Central memory CD8-positive, alpha-beta T cell (primary cell): Measurements from ENCODE around the gene CLIC5.

Experiments used
- ATAC-seq: fragments of 150-1000 bp; cut with Tn5 transposase; replicated peaks from 2 replicates; pipeline ENCODE4 v1.10.0; 2022; ENCODE audit warnings: mild to moderate bottlenecking, moderate FRiP score, moderate number of reproducible peaks; ENCODE audit not compliant: poor library complexity, severe bottlenecking; ENCODE audit errors: extremely low read depth
- DNase-seq, 2 donors: peaks; one replicate each; pipeline ENCODE4 v3.0.0; 2021; ENCODE audit warnings: low spot score in 2 of 2
- H3K27ac Mint-ChIP-seq: one replicate; pipeline ENCODE4 v1.8.0; 2022; ENCODE audit warnings: low read depth, mild to moderate bottlenecking, moderate library complexity, mixed read lengths
- H3K27me3 Mint-ChIP-seq: one replicate; pipeline ENCODE4 v1.8.0; 2022; ENCODE audit warnings: mixed read lengths
- H3K36me3 Mint-ChIP-seq: one replicate; pipeline ENCODE4 v1.8.0; 2022; ENCODE audit warnings: mild to moderate bottlenecking, moderate library complexity, mixed read lengths; ENCODE audit not compliant: insufficient read depth
- H3K4me1 Mint-ChIP-seq: one replicate; pipeline ENCODE4 v1.8.0; 2022; ENCODE audit warnings: mixed read lengths
- H3K4me3 Mint-ChIP-seq: one replicate; pipeline ENCODE4 v1.8.0; 2022; ENCODE audit warnings: mild to moderate bottlenecking, moderate library complexity, mixed read lengths
- H3K9me3 Mint-ChIP-seq: one replicate; pipeline ENCODE4 v1.8.0; 2022; ENCODE audit warnings: mixed read lengths

The CLIC5 gene

DNA sequence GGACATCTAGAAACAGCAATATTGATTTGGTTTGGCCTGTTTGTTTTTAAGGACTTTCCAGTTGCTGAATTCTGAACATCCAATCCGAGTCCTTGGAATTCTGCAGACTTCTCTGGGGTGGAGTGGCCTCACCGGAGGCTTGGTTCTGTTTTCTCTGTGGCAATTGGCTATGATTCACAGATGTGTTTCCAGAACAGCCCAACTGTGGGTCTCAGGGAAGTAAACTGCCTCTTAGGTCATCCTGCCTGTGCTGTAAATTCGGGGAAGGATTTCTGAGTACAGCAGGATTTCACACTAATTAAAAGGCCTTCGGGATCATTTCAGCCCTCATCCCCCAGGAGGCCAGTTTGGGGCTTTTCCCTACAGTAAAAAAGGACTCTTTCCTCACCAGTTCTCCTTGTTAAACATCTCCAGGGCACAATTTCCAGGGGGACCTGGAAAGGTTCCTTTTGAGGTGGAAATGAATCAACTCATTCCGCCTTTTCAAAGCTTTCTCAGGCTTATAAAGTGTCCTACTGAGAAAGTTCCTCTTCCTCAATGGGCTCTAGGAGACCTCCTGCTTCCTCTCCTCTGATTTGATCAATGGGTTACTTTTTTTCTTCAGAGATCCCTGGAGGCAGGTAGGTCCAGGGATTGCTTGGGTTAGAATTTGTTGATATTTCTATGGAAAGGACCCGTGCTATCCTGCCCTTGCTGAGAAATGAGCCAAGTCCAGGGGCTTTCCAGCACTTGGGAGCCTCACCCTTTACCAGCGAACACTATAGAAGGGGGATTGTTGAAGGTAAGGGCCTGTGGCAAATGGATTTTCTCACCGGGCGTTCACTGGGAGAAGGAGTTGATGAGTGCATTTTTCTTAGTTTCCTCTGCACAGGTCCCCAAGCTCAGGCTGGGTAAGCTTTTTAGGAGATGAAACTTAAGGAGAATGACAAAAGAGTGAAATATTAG, 114.6 kb downstream of the CLIC5 start:
- Mint-ChIP-seq H3K9me3 (no peaks in the 10 kb centered on the region), H3K36me3 (no peaks in the 10 kb centered on the region), H3K4me1 (peaks cover 7% of the 10 kb centered on the region), H3K27me3 (no peaks in the 10 kb centered on the region), H3K4me3 (no peak overlapping the region), H3K27ac (no peak overlapping the region)
- ATAC-seq (no peak), DNase-seq (no peak)

DNA sequence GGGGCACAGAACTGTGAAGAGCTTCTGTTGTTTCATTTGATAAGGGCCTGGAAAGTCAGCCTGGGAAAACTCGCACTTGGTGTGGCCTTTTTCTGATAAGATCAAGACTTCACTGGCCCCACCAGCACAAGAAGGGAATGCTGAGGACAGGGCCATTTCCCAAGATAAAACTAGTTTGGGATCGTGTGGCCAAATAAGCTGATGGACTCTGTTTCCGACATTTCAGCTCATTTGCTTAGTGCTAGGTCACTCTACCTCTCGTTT, 116.0 kb downstream of the CLIC5 start:
- H3K27me3 Mint-ChIP-seq: no peaks in the 10 kb centered on the region
- no peaks in the 10 kb centered on the region for H3K9me3 Mint-ChIP-seq
- no peak for ATAC-seq
- H3K27ac Mint-ChIP-seq: no peak overlapping the region
- no peak for DNase-seq
- no peak overlapping the region for H3K4me3 Mint-ChIP-seq
- H3K4me1 Mint-ChIP-seq: peaks cover 14% of the 10 kb centered on the region
- peaks cover 2% of the 10 kb centered on the region for H3K36me3 Mint-ChIP-seq

DNA sequence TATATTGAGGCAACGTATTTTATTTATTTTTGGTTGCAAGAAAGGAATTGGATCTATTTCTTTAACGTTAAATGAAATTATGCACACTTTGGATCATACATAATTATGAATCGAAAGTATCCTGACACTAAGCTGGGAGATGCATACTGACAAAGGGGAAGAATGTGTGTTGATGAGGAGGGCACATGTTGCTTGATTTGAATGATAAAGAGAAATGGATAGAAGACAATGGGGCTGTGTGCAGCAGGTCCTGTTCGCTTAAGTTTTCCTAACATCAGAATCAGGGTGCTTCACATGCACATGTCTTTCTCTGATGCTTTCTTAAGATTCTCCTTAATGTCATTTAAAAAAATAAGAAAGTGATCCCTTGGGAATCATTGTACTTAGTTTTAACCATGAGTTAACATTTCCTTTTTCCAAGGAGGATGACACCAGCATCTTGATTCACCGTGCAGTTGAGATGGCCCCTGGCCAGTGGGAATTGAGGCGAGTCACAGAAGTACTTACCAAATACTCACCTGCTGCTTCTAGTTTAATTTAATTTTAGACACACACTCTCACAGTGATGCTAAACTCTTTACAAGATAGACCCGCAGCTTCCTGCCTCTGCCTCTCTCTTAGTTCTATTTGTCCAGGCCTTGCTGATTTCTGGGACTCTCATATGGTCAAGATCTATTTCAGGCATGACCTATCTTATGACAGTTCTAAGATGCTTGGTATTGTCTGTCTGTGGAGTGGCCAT, 116.5 kb downstream of the CLIC5 start:
- Mint-ChIP-seq H3K27me3 (no peaks in the 10 kb centered on the region), H3K27ac (no peak overlapping the region), H3K9me3 (no peaks in the 10 kb centered on the region), H3K4me1 (peaks cover 14% of the 10 kb centered on the region), H3K36me3 (peaks cover 2% of the 10 kb centered on the region), H3K4me3 (no peak overlapping the region)
- ATAC-seq: no peak
- no peak for DNase-seq

DNA sequence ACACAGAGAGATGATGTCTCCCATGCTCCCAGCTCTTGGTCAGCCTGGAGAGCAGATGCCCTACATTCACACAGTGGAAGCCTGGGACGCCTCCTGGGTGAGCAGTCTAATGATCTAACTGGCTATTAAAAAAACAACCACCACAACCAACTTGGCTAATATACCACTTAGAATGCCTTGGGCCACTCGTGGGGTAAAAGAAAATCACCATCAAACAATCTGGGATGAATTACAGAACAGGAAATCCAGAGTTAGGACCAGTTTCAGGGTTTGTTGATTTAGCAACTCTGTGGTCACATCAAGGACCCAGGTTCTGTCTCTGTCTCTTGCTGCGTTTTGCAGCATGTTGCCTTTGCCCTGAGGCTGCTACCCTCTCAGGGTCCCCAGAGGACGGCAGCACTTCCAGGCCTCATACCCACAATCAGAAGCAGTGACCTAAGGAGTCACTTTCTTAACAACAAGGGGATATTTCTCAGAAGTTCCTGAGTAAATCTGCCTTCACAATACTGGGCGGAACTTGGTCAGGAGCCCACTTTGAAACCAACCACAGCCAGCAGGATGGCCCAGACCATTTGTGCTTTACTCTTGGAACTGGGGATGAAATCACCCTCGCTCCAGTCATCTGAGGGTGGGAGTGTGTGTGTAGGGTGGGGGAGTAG, 118.7 kb downstream of the CLIC5 start:
- H3K4me1 Mint-ChIP-seq: peaks cover 14% of the 10 kb centered on the region
- H3K4me3 Mint-ChIP-seq: no peak overlapping the region
- no peak for DNase-seq
- ATAC-seq: no peak
- peak overlapping the region; percentile 44 for H3K27ac Mint-ChIP-seq
- H3K36me3 Mint-ChIP-seq: peaks cover 2% of the 10 kb centered on the region
- H3K9me3 Mint-ChIP-seq: no peaks in the 10 kb centered on the region
- no peaks in the 10 kb centered on the region for H3K27me3 Mint-ChIP-seq

DNA sequence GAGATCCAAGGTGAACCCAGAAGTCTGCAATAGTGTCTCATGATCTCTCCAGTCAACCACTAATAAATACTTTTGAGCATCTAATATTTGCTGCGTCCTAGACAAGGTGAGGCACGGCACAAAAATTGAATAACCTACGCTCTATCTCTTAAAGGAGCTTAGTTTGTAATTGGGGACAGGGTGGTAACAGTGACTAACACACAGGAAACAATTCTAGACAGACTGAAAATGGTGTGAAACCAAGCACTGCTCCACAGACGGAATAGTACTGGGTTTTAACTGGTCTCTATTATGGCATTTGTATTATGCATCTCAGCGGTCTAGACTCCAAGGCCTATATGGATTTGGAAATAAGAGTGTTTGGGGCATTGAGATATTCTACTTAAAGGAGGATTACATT, 120.1 kb downstream of the CLIC5 start:
- H3K9me3 Mint-ChIP-seq: no peaks in the 10 kb centered on the region
- H3K4me1 Mint-ChIP-seq: peaks cover 14% of the 10 kb centered on the region
- peaks cover 2% of the 10 kb centered on the region for H3K36me3 Mint-ChIP-seq
- peak overlapping the region; percentile 86 for H3K27ac Mint-ChIP-seq
- ATAC-seq (peak; percentile 99), DNase-seq (peak in 1 of 2 donors; percentile 12)
- H3K27me3 Mint-ChIP-seq: no peaks in the 10 kb centered on the region
- H3K4me3 Mint-ChIP-seq: no peak overlapping the region

DNA sequence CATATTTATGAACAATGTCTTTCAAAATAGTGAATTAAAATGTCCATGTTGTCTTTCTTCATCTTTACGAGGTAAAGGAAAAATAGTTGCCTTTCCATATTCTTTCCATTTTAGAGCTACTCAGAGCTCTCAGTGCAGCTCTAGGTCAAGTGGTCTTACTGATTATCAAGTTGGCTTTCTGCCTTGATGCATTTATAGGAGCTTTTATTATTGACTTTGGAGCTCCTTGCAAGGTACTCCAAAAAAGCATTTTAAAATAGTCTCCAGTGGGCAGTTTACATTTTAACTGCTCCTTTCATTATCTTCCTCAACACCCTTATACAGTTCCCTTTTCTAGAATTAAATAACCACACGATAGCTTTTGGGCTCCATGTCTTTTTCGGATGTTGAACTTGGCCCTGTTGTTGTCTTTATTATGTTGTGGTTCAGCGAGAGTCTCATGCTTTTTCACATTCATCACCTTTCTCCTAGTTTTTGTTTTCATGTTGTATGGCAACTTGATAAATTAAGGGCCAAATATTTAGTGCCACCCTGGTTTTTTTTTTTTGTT, 122.9 kb downstream of the CLIC5 start:
- ATAC-seq (no peak), DNase-seq (no peak)
- peaks cover 14% of the 10 kb centered on the region for H3K4me1 Mint-ChIP-seq
- no peak overlapping the region for H3K4me3 Mint-ChIP-seq
- H3K27ac Mint-ChIP-seq: no peak overlapping the region
- peaks cover 2% of the 10 kb centered on the region for H3K36me3 Mint-ChIP-seq
- H3K9me3 Mint-ChIP-seq: no peaks in the 10 kb centered on the region
- H3K27me3 Mint-ChIP-seq: no peaks in the 10 kb centered on the region

DNA sequence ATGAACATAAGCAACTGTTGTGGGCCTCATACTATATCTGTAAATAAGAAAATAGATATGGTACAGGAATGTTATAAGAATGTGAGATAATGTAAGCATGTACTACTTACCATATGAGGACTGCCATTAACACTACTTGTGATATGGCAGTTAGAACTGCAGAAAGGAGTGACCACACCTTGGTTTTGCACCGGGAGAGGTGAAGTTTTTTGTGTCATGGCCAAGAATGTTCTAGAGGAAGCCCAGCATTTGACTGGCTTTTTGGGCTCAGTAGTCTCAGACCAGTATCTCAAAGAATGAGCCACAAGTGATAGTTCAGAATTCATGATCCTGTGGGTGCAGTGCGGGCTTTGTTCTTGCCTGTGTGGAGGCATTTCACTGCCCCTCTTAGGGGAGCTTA, 123.5 kb downstream of the CLIC5 start:
- Mint-ChIP-seq H3K4me1 (peaks cover 13% of the 10 kb centered on the region), H3K9me3 (no peaks in the 10 kb centered on the region), H3K27me3 (no peaks in the 10 kb centered on the region), H3K36me3 (peaks cover 2% of the 10 kb centered on the region), H3K27ac (no peak overlapping the region), H3K4me3 (no peak overlapping the region)
- ATAC-seq (no peak), DNase-seq (no peak)

DNA sequence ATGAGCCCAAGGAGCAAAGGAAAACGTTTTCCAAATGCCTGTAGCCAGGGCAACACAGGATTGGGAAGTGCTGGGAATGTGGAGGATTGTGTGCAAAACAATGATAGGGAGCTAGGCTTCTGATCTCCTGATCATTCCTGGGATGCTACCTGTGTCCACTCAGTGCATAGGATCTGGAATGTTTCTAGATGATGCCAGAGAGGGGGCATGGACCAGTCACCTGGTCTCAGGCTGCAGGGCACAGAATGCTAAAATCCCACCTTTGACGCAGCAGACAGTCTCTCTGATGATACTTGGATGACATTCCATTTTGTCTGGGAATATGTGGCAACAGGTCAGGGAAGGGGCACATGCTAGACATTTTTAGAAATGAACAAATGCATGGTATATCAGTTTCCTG, 128.9 kb downstream of the CLIC5 start:
- Mint-ChIP-seq H3K4me1 (no peaks in the 10 kb centered on the region), H3K27me3 (no peaks in the 10 kb centered on the region), H3K4me3 (no peak overlapping the region), H3K9me3 (no peaks in the 10 kb centered on the region), H3K27ac (no peak overlapping the region), H3K36me3 (peaks cover 3% of the 10 kb centered on the region)
- ATAC-seq (no peak), DNase-seq (no peak)

DNA sequence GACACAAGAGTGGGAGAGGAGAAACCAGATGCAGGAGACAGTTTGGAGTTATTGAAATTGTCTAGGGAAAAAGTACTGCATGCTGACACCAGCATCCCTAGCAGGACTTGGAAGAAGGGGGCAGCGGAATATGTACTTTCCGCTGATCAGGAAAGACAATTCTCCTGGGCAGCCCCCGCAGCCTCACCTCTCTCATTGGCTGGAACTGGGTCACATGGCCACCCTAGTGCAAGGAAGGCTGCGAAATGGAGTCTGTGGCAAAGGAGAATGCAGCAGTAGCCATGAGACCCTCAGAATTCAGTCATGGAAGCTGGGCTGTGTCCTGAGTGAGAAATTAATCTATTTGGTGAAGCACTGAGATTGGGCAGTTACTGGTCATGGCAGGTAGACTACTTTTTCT, 131.3 kb downstream of the CLIC5 start:
- no peaks in the 10 kb centered on the region for H3K27me3 Mint-ChIP-seq
- H3K4me3 Mint-ChIP-seq: no peak overlapping the region
- peaks cover 3% of the 10 kb centered on the region for H3K36me3 Mint-ChIP-seq
- no peaks in the 10 kb centered on the region for H3K4me1 Mint-ChIP-seq
- no peak for ATAC-seq
- no peak for DNase-seq
- no peaks in the 10 kb centered on the region for H3K9me3 Mint-ChIP-seq
- no peak overlapping the region for H3K27ac Mint-ChIP-seq

DNA sequence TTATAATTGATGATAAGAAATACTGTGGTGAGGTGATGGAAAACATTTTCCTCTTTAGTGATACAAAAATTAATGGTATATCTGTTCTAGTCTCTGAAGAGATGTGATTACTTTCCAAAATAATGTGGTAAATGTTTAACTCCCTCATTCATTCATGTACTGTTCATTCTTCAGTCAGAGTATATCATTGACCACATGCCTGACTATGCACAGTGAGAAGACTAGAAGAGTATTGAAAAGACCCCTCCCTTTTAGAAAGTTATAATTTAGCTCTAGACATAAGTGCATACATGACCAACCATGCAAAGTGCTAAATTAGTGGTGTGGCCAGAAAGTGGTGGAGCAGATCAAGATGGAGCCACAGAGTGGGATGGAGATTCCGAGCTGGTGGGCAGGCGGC, 133.0 kb downstream of the CLIC5 start:
- Mint-ChIP-seq H3K27me3 (no peaks in the 10 kb centered on the region), H3K9me3 (no peaks in the 10 kb centered on the region), H3K4me3 (no peak overlapping the region), H3K27ac (no peak overlapping the region), H3K36me3 (peaks cover 3% of the 10 kb centered on the region), H3K4me1 (no peaks in the 10 kb centered on the region)
- DNase-seq (no peak), ATAC-seq (no peak)

DNA sequence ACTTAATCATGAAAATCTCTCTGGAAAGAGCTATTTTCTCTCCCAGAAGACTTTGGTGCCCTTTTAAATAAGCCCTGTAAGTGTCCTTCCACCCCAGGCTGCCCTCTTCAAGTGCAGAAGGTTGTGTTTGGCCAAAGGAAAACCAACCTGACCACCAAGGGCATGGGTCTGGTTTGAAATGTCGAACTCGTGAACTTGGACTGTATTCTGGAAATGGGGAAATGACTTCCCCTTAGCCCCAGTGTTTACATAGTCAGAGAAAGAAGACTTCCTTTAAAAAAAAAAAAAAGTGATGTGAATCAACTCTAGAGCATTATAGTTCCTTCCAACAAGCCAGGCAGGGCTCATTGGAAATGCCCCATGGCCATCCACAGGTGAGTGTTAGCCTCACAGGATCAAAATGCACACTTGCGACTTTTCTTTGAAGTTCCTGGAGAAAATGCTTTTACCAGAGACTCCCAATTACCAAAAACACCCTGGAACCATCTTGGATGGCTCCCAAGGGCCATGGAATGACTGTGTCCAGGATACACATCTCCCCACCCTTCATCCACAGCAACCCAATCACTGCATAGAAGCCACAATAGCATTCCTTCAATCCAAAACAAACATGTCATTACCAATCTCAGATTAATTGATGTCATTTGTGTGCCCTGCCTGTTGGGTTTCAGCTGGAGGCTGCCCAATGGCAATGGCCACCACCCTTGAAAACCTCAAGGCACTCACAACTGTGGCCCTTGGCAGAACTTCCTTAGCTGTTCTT, 133.8 kb downstream of the CLIC5 start:
- Mint-ChIP-seq H3K4me3 (no peak overlapping the region), H3K27ac (no peak overlapping the region), H3K36me3 (peaks cover 3% of the 10 kb centered on the region), H3K9me3 (no peaks in the 10 kb centered on the region), H3K27me3 (no peaks in the 10 kb centered on the region), H3K4me1 (no peaks in the 10 kb centered on the region)
- ATAC-seq (no peak), DNase-seq (no peak)

DNA sequence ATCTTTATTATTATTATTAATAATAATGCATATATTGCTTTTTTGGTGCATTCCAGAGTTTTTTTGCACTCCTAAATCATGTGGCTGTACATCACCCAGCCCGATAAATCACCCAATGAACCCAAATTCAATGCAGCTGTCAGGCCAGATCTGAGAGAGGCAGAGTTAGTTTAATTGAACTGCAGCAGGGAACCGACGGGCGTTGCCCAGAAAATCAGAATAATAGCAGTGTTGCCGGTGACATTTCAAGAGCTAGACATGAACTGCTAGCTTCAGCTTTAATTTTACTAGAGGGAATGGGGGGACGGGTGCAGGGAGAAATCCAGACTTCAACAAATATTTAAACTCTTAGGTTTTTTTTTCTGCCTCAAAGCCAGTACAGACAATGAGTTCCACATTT, 135.0 kb downstream of the CLIC5 start:
- no peaks in the 10 kb centered on the region for H3K27me3 Mint-ChIP-seq
- no peak overlapping the region for H3K27ac Mint-ChIP-seq
- H3K4me3 Mint-ChIP-seq: no peak overlapping the region
- H3K9me3 Mint-ChIP-seq: no peaks in the 10 kb centered on the region
- no peaks in the 10 kb centered on the region for H3K4me1 Mint-ChIP-seq
- peaks cover 3% of the 10 kb centered on the region for H3K36me3 Mint-ChIP-seq
- DNase-seq: no peak
- no peak for ATAC-seq
